SHP77 treated with DMSO at 0.1 percent for 48 hours (cell line): ENCODE measurements around the gene TWIST2.

ENCODE experiments used
- DNase-seq: peaks from one replicate; lab custom pipeline; 2025; lab: John Stamatoyannopoulos, UW

The TWIST2 gene

GRCh38 chr2:238847841-238848690 lies at the start of gene TWIST2:
TWIST2 (plus strand) TSS chr2:238848085; CDS start chr2:238848216, 131 bp downstream.
- DNase-seq, result no peak

- no peak for DNase-seq
These were observed 46.1 kb upstream of the TWIST2 start for GRCh38 chr2:238801791-238802190.

GRCh38 chr2:238802957-238803356 lies 44.9 kb upstream of the TWIST2 start:
- no peak for DNase-seq

- no peak for DNase-seq
These were observed 43.7 kb upstream of the TWIST2 start for GRCh38 chr2:238803996-238804870.

- no peak for DNase-seq
These were observed 39.1 kb upstream of the TWIST2 start for GRCh38 chr2:238808761-238809160.

- no peak for DNase-seq
These were observed 37.6 kb upstream of the TWIST2 start for GRCh38 chr2:238810321-238810720.

- DNase-seq, result no peak
These were observed 36.6 kb upstream of the TWIST2 start for GRCh38 chr2:238811293-238811692.

- no peak for DNase-seq
These were observed 36.1 kb upstream of the TWIST2 start for GRCh38 chr2:238811759-238812158.

GRCh38 chr2:238813109-238813508 lies 34.8 kb upstream of the TWIST2 start:
- no peak for DNase-seq

GRCh38 chr2:238814815-238815214 lies 33.1 kb upstream of the TWIST2 start:
- no peak for DNase-seq

GRCh38 chr2:238816291-238816690 lies 31.6 kb upstream of the TWIST2 start:
- no peak for DNase-seq

GRCh38 chr2:238817382-238817781 lies 30.5 kb upstream of the TWIST2 start:
- DNase-seq, result no peak

- no peak for DNase-seq
These were observed 30.0 kb upstream of the TWIST2 start for GRCh38 chr2:238817891-238818290.

- no peak for DNase-seq
These were observed 29.3 kb upstream of the TWIST2 start for GRCh38 chr2:238818561-238818960.

GRCh38 chr2:238820197-238820596 lies 27.7 kb upstream of the TWIST2 start:
- no peak for DNase-seq

- DNase-seq, result no peak
These were observed 27.0 kb upstream of the TWIST2 start for GRCh38 chr2:238820916-238821315.

GRCh38 chr2:238821391-238821790 lies 26.5 kb upstream of the TWIST2 start:
- DNase-seq, result no peak

- DNase-seq, result no peak
These were observed 25.8 kb upstream of the TWIST2 start for GRCh38 chr2:238821944-238822670.

- DNase-seq, result no peak
These were observed 24.9 kb upstream of the TWIST2 start for GRCh38 chr2:238822955-238823354.

GRCh38 chr2:238831177-238831576 lies 16.7 kb upstream of the TWIST2 start:
- no peak for DNase-seq

- no peak for DNase-seq
These were observed 12.9 kb upstream of the TWIST2 start for GRCh38 chr2:238834982-238835381.

- DNase-seq, result no peak
These were observed 12.1 kb upstream of the TWIST2 start for GRCh38 chr2:238835726-238836301.
